SK-N-SH (cell line): ENCODE data around the gene GAB1. TPM values are rescaled to one million over a fixed set of nuclear protein-coding genes. Genes with fewer than 3 reads are reported as not detected.
A peak's percentile ranks its signal among the peaks of the same experiment; 100 is the strongest.

Experiments used
- CTCF ChIA-PET: fragments of 300-600, 350-600 bp; formaldehyde crosslinking; extraction: SDS; loops from one replicate; lab custom pipeline; 2021; lab: Yijun Ruan, JAX
- POLR2A ChIA-PET: fragments of 350-600 bp; sonication (Branson Sonifier 250); formaldehyde crosslinking; extraction: SDS; loops from one replicate; lab custom pipeline; 2020; ENCODE audit warnings: antibody characterized with exemption, inconsistent platforms; lab: Yijun Ruan, JAX
- DNase-seq: peaks from one replicate; pipeline ENCODE4 v3.0.0; 2012
- H2AFZ ChIP-seq: fragments of 200-600 bp; sonication (generic); 2 replicates; pipeline ENCODE4 v1.8.1; 2016; ENCODE audit warnings: antibody characterized with exemption, mild to moderate bottlenecking, low read depth
- H3F3A ChIP-seq: fragments of 200-600 bp; sonication (generic); replicated peaks from 2 replicates; pipeline ENCODE3; 2016; ENCODE audit warnings: antibody characterized with exemption, mild to moderate bottlenecking; ENCODE audit not compliant: insufficient read depth
- H3K27ac ChIP-seq, 2 experiments: fragments of 200-500 bp in 1 of 2; fragments of 200-600 bp in 1 of 2; sonication (Bioruptor generic) in 1 of 2; sonication (generic), shearing (Covaris generic) in 1 of 2; 2 replicates each; pipeline versions ENCODE4 v1.5.1 to v1.6.1; 2014 to 2016; ENCODE audit warnings: low read depth in 2 of 2, inconsistent platforms in 1 of 2, low read length in 1 of 2, mild to moderate bottlenecking in 1 of 2, mixed read lengths in 1 of 2
- H3K27me3 ChIP-seq: fragments of 200-600 bp; sonication (generic), shearing (Covaris generic); 2 replicates; pipeline ENCODE4 v1.6.1; 2016; ENCODE audit warnings: mixed run types; ENCODE audit not compliant: insufficient read depth
- H3K36me3 ChIP-seq, 2 experiments: fragments of 200-500 bp in 1 of 2; fragments of 200-600 bp in 1 of 2; sonication (Bioruptor generic) in 1 of 2; sonication (generic) in 1 of 2; replicated peaks in 1 of 2; 2 replicates each; pipeline versions ENCODE3 to v1.5.1; 2014 to 2016; ENCODE audit warnings: low read length in 1 of 2, mild to moderate bottlenecking in 1 of 2; ENCODE audit not compliant: insufficient read depth in 2 of 2, control insufficient read depth in 1 of 2
- H3K4me1 ChIP-seq, 2 experiments: fragments of 200-500 bp in 1 of 2; fragments of 200-600 bp in 1 of 2; sonication (Bioruptor generic) in 1 of 2; sonication (generic), shearing (Covaris generic) in 1 of 2; 2 replicates each; pipeline versions ENCODE4 v1.5.1 to v1.6.1; 2014 to 2016; ENCODE audit warnings: low read depth in 1 of 2, low read length in 1 of 2, mixed run types in 1 of 2; ENCODE audit not compliant: insufficient read depth in 2 of 2, control insufficient read depth in 1 of 2
- H3K4me2 ChIP-seq: fragments of 200-600 bp; sonication (generic), shearing (Covaris generic); 2 replicates; pipeline ENCODE4 v1.6.1; 2017; ENCODE audit warnings: mixed run types
- H3K4me3 ChIP-seq, 2 experiments: fragments of 200-500 bp in 1 of 2; fragments of 200-600 bp in 1 of 2; sonication (Bioruptor generic) in 1 of 2; sonication (generic), shearing (Covaris generic) in 1 of 2; 2 replicates each; pipeline versions ENCODE4 v1.5.1 to v1.8.1; 2014 to 2016; ENCODE audit warnings: low read depth in 2 of 2, inconsistent platforms in 1 of 2, low read length in 1 of 2, mild to moderate bottlenecking in 1 of 2, mixed read lengths in 1 of 2, moderate library complexity in 1 of 2
- H3K79me2 ChIP-seq: fragments of 200-600 bp; sonication (generic); 2 replicates; pipeline ENCODE4 v1.8.1; 2017; ENCODE audit warnings: mild to moderate bottlenecking; ENCODE audit not compliant: insufficient read depth
- H3K9ac ChIP-seq: fragments of 200-600 bp; sonication (generic); 2 replicates; pipeline ENCODE4 v1.6.1; 2017; ENCODE audit warnings: mixed run types
- H3K9me2 ChIP-seq: fragments of 200-600 bp; sonication (generic); 2 replicates; pipeline ENCODE4 v1.6.1; 2017; ENCODE audit warnings: mixed run types
- H3K9me3 ChIP-seq: fragments of 200-600 bp; sonication (generic); 2 replicates; pipeline ENCODE4 v1.6.1; 2017; ENCODE audit warnings: mixed run types, mild to moderate bottlenecking, moderate library complexity
- H4K20me1 ChIP-seq: fragments of 200-600 bp; sonication (generic); 2 replicates; pipeline ENCODE4 v1.6.1; 2017; ENCODE audit warnings: mild to moderate bottlenecking, mixed run types; ENCODE audit not compliant: insufficient read depth
- GABPA ChIP-seq: IDR thresholded peaks from 2 replicates; pipeline ENCODE4 v1.4.0; 2012; ENCODE audit warnings: low read depth, mild to moderate bottlenecking
- GATA2 ChIP-seq: sonication (generic); formaldehyde crosslinking; IDR thresholded peaks from 2 replicates; pipeline ENCODE4 v1.5.0; 2020; ENCODE audit warnings: mild to moderate bottlenecking, missing genetic modification reagents
- MAX ChIP-seq: IDR thresholded peaks from 2 replicates; pipeline ENCODE4 v1.4.0; 2012; ENCODE audit warnings: low read depth
- NFIC ChIP-seq: IDR thresholded peaks from 2 replicates; pipeline ENCODE4 v1.4.0; 2012; ENCODE audit warnings: borderline replicate concordance
- USF1 ChIP-seq: IDR thresholded peaks from 2 replicates; pipeline ENCODE4 v1.4.0; 2012; ENCODE audit warnings: low read depth, borderline replicate concordance
- WGBS: methylation state at CpG from one replicate; pipeline ENCODE4 v1.1.6; 2017; ENCODE audit warnings: low lambda C conversion rate; 5-methylcytosine and 5-hydroxymethylcytosine counted together
- polyA plus RNA-seq, 3 experiments: library from polyadenylated mRNA; depleted of rRNA; stranded (reverse); fragments of >200 nt; gene quantifications; 2 replicates each; pipeline ENCODE4 v1.2.3, GENCODE V29; 2012

Gene GAB1
- polyA plus RNA-seq, 1 of the 3 experiments (the other 2 are of a cell fraction) = 3.7 TPM

GRCh38 chr4:143382596-143382995, 45.9 kb downstream of the GAB1 start:
- H3K4me3 ChIP-seq = peak overlapping the region in 1 of 2 experiments; percentile 45; a peak in 2 of 4 replicates
- WGBS = 22% methylated on average over 4 of the region's 4 CpGs
- H4K20me1 ChIP-seq = no peaks in the 10 kb centered on the region
- H3K79me2 ChIP-seq = peaks cover 73% of the 10 kb centered on the region
- peak overlapping the region; percentile 37; the same call in 1 of the 2 replicates for H2AFZ ChIP-seq
- ChIA-PET CTCF (interaction anchor here (0.6 kb wide), 1 partner anchor 130 kb away, joined by 3 read pairs; no protein-coding TSS in a partner anchor), POLR2A (no interaction called here)
- TF ChIP-seq MAX = 0 out of 2 replicates have a peak, but pooled peaks have one; percentile 11
- TF ChIP-seq GABPA = no peak
- no peaks in the 10 kb centered on the region for H3K9me2 ChIP-seq
- peak overlapping the region; percentile 76 for H3K4me2 ChIP-seq
- H3K9me3 ChIP-seq = no peaks in the 10 kb centered on the region
- H3K27ac ChIP-seq = peak overlapping the region; percentile 86 to 88
- peaks cover 18% of the 10 kb centered on the region for H3F3A ChIP-seq
- H3K27me3 ChIP-seq = no peaks in the 10 kb centered on the region
- DNase-seq = no peak
- H3K9ac ChIP-seq = peak overlapping the region; percentile 67
- H3K36me3 ChIP-seq = no peaks in the 10 kb centered on the region
- peaks cover 32 to 43% of the 10 kb centered on the region in 2 experiments for H3K4me1 ChIP-seq

- H3K27me3 ChIP-seq = no peaks in the 10 kb centered on the region
- peak overlapping the region; percentile 86 to 88 for H3K27ac ChIP-seq
- peaks cover 73% of the 10 kb centered on the region for H3K79me2 ChIP-seq
- H3K36me3 ChIP-seq = no peaks in the 10 kb centered on the region
- no peaks in the 10 kb centered on the region for H3K9me2 ChIP-seq
- H2AFZ ChIP-seq = peak overlapping the region; percentile 37; the same call in 1 of the 2 replicates
- DNase-seq = no peak
- POLR2A ChIA-PET = no interaction called here
- peaks cover 18% of the 10 kb centered on the region for H3F3A ChIP-seq
- H3K9ac ChIP-seq = peak overlapping the region; percentile 67; the same call in 1 of the 2 replicates
- H3K9me3 ChIP-seq = no peaks in the 10 kb centered on the region
- peaks cover 32 to 40% of the 10 kb centered on the region in 2 experiments for H3K4me1 ChIP-seq
- peak overlapping the region; percentile 76 for H3K4me2 ChIP-seq
- CTCF ChIA-PET = no interaction called here
- TF ChIP-seq USF1 = no peak
- peak; percentile 43 for TF ChIP-seq GATA2 (CRISPR knock-in tag)
- H4K20me1 ChIP-seq = no peaks in the 10 kb centered on the region
- H3K4me3 ChIP-seq = peak overlapping the region in 1 of 2 experiments; percentile 45; a peak in 2 of 4 replicates
These were observed 46.4 kb downstream of the GAB1 start for GRCh38 chr4:143383005-143383574.

GRCh38 chr4:143384381-143384994, 47.8 kb downstream of the GAB1 start:
- 0 out of 2 replicates have a peak, but pooled peaks have one; percentile 5 for TF ChIP-seq NFIC
- no peak for TF ChIP-seq GABPA

More at GRCh38 chr4:143384381-143384994, 47.8 kb downstream of the GAB1 start:
- Histone ChIP-seq H3K9me3 (no peaks in the 10 kb centered on the region), H3K4me3 (no peak overlapping the region), H4K20me1 (no peaks in the 10 kb centered on the region), H3K9ac (no peak overlapping the region), H3K27me3 (no peaks in the 10 kb centered on the region), H3F3A (peaks cover 18% of the 10 kb centered on the region), H2AFZ (no peak overlapping the region), H3K36me3 (no peaks in the 10 kb centered on the region), H3K4me2 (no peak overlapping the region), H3K4me1 (peaks cover 26 to 38% of the 10 kb centered on the region in 2 experiments), H3K9me2 (no peaks in the 10 kb centered on the region), H3K79me2 (peaks cover 64% of the 10 kb centered on the region), H3K27ac (no peak overlapping the region)
- ChIA-PET POLR2A (no interaction called here), CTCF (interaction anchor here (0.7 to 1.7 kb wide), 8 partner anchors 9 to 124 kb away, joined by 3 to 10 read pairs (median 3); partner anchors contain the start of gene GAB1)
- DNase-seq = no peak
- 62% methylated on average over 4 of the region's 4 CpGs for WGBS
